Measurements from ENCODE around the gene LY86. TPM values are rescaled to one million over a fixed set of nuclear protein-coding genes. Genes with fewer than 3 reads are reported as not detected.
A peak's percentile ranks its signal among the peaks of the same experiment; 100 is the strongest.

The LY86 gene
- total RNA-seq, 2 experiments from 2014 or later = 1.3 to 2.1 TPM

DNA sequence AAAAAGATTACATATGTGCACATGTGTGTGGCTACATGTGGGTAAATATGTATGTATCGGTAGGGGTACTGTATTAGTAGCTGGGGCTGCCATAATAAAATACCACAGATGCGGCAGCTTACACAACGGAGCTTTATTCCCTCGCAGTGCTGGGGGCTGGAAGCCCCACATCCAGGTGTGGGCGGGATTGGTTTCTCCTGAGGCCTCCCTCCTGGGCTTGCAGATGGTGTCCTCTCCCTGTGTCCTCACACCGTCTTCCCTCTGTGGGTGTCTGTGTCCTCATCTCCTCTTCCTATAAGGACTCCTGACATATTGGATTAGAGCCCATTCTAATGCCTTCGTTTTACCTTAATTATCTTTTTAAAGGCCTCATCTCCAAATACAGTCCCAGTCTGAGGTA lies 97.7 kb downstream of the LY86 start:
- no peak overlapping the region for H3K4me3 Mint-ChIP-seq
- H3K4me3 ChIP-seq (ENCODE audit: low read length) = no peak overlapping the region
- H3K36me3 ChIP-seq (ENCODE audit: insufficient read depth, low read length) = no peaks in the 10 kb centered on the region
- H3K4me1 ChIP-seq (ENCODE audit: insufficient read depth, low read length) = peaks cover 4% of the 10 kb centered on the region
- H3K9me3 Mint-ChIP-seq = no peaks in the 10 kb centered on the region
- no peak overlapping the region for H3K27ac Mint-ChIP-seq
- ATAC-seq (ENCODE audit: poor library complexity) (no peak), DNase-seq (no peak)
- TF ChIP-seq, protein P1, sequence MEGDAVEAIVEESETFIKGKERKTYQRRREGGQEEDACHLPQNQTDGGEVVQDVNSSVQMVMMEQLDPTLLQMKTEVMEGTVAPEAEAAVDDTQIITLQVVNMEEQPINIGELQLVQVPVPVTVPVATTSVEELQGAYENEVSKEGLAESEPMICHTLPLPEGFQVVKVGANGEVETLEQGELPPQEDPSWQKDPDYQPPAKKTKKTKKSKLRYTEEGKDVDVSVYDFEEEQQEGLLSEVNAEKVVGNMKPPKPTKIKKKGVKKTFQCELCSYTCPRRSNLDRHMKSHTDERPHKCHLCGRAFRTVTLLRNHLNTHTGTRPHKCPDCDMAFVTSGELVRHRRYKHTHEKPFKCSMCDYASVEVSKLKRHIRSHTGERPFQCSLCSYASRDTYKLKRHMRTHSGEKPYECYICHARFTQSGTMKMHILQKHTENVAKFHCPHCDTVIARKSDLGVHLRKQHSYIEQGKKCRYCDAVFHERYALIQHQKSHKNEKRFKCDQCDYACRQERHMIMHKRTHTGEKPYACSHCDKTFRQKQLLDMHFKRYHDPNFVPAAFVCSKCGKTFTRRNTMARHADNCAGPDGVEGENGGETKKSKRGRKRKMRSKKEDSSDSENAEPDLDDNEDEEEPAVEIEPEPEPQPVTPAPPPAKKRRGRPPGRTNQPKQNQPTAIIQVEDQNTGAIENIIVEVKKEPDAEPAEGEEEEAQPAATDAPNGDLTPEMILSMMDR (IDR thresholded peaks at IDR 0.05) = no peak
- H3K27me3 Mint-ChIP-seq = no peaks in the 10 kb centered on the region
- peaks cover 13% of the 10 kb centered on the region for H3K4me1 Mint-ChIP-seq (ENCODE audit: low read depth)
- no peaks in the 10 kb centered on the region for H3K36me3 Mint-ChIP-seq (ENCODE audit: low read depth)
- peaks cover under 1% of the 10 kb centered on the region in 2 experiments for H3K9me3 ChIP-seq (ENCODE audit: control insufficient read depth in 1 of 2, insufficient read depth in 1 of 2, low read length in 2 of 2)
- H3K27ac ChIP-seq (ENCODE audit: low read depth in 1 of 2, low read length in 2 of 2) = no peak overlapping the region
- intact Hi-C loops (cut with DNase I, micrococcal nuclease) = no loop called here
- ChIA-PET CTCF (no interaction called here), POLR2A (no interaction called here)
- H3K27me3 ChIP-seq (ENCODE audit: control insufficient read depth in 1 of 2, insufficient read depth in 2 of 2, low read length in 2 of 2) = no peaks in the 10 kb centered on the region

DNA sequence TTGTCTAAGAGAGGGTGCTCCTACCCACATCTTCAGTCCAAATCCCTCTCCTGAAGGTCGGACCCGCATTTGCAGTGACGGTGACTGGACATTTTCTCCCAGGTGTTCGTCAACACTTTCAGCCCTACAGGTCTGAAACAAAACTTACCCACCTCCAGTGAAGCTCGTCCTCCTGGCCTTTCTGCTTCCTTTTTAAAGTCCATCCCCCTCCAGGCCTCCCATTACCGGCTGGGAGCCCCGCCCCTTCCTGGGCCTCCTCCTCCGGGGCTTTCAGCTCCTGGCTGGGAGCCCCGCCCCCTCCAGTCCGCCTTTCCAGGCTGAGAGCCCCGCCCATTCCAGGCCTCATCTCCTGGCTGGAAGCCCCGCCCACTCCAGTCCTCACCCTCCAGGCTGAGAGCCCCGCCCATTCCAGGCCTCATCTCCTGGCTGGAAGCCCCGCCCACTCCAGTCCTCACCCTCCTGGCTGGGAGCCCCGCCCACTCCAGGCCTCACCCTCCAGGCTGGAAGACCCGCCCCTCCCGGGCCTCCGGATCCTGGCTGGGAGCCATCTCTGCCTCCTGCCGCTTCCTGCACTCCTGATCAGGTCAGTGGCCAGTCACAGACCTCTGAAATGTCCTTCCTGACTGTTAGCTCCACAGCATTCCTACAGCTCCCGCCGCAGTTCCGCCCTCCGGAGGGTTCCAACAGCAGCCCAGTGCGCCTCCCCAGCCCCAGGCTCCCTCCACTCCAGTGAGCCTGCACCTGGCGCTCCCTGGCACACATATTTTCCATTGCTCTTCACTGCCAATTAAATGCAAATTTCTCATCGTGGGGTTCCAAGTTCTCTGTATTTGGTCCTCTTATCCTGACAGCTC lies 98.5 kb downstream of the LY86 start:
- ChIA-PET POLR2A (no interaction called here), CTCF (no interaction called here)
- Mint-ChIP-seq H3K36me3 (ENCODE audit: low read depth) (no peaks in the 10 kb centered on the region), H3K9me3 (no peaks in the 10 kb centered on the region), H3K27ac (no peak overlapping the region), H3K4me1 (ENCODE audit: low read depth) (peaks cover 13% of the 10 kb centered on the region), H3K4me3 (no peak overlapping the region), H3K27me3 (no peaks in the 10 kb centered on the region)
- no peak overlapping the region for H3K27ac ChIP-seq (ENCODE audit: low read depth in 1 of 2, low read length in 2 of 2)
- H3K9me3 ChIP-seq (ENCODE audit: control insufficient read depth in 1 of 2, insufficient read depth in 1 of 2, low read length in 2 of 2) = peaks cover 6 to 7% of the 10 kb centered on the region in 2 experiments
- intact Hi-C loops (cut with DNase I, micrococcal nuclease) = no loop called here
- TF ChIP-seq, protein P1 (IDR thresholded peaks at IDR 0.05) = no peak
- H3K36me3 ChIP-seq (ENCODE audit: insufficient read depth, low read length) = no peaks in the 10 kb centered on the region
- peaks cover 4% of the 10 kb centered on the region for H3K4me1 ChIP-seq (ENCODE audit: insufficient read depth, low read length)
- H3K4me3 ChIP-seq (ENCODE audit: low read length) = no peak overlapping the region
- no peak for ATAC-seq (ENCODE audit: poor library complexity)
- DNase-seq = peak in 6 of 14 experiments; percentile 4 to 58 (median 39)
- H3K27me3 ChIP-seq (ENCODE audit: control insufficient read depth in 1 of 2, insufficient read depth in 2 of 2, low read length in 2 of 2) = no peaks in the 10 kb centered on the region

DNA sequence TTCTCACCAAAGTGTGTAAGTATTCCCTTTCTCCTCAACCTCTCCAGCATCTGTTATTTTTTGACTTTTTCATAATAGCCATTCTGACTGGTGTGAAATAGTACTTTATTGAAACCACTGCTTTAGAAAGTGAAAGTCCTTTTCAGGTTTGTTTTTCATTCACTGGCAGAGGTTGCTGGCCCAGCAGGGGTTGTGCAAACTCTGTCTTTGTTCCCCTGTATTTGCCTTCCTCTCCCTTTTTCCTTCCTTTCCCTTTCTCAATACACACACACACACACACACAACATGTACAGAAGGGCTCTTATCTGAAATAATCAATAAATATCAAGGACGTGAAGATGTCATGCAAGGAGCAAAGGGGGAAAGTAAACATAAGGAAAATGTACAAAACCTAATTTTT lies 99.8 kb downstream of the LY86 start:
- Histone ChIP-seq H3K27me3 (ENCODE audit: control insufficient read depth in 1 of 2, insufficient read depth in 2 of 2, low read length in 2 of 2) (no peaks in the 10 kb centered on the region), H3K4me1 (ENCODE audit: insufficient read depth, low read length) (peaks cover 4% of the 10 kb centered on the region), H3K9me3 (ENCODE audit: control insufficient read depth in 1 of 2, insufficient read depth in 1 of 2, low read length in 2 of 2) (peaks cover 6 to 7% of the 10 kb centered on the region in 2 experiments), H3K36me3 (ENCODE audit: insufficient read depth, low read length) (no peaks in the 10 kb centered on the region), H3K4me3 (ENCODE audit: low read length) (no peak overlapping the region), H3K27ac (ENCODE audit: low read depth in 1 of 2, low read length in 2 of 2) (no peak overlapping the region)
- H3K27ac Mint-ChIP-seq = no peak overlapping the region
- intact Hi-C loops (cut with DNase I, micrococcal nuclease) = no loop called here
- no peak for DNase-seq
- no peaks in the 10 kb centered on the region for H3K27me3 Mint-ChIP-seq
- no peaks in the 10 kb centered on the region for H3K36me3 Mint-ChIP-seq (ENCODE audit: low read depth)
- H3K9me3 Mint-ChIP-seq = no peaks in the 10 kb centered on the region
- ATAC-seq (ENCODE audit: poor library complexity) = no peak
- POLR2A ChIA-PET = no interaction called here
- H3K4me3 Mint-ChIP-seq = no peak overlapping the region
- TF ChIP-seq, protein P1 (IDR thresholded peaks at IDR 0.05) = no peak
- CTCF ChIA-PET = no interaction called here
- H3K4me1 Mint-ChIP-seq (ENCODE audit: low read depth) = peaks cover 13% of the 10 kb centered on the region
